ENCODE data around the gene HAUS8.

DNA sequence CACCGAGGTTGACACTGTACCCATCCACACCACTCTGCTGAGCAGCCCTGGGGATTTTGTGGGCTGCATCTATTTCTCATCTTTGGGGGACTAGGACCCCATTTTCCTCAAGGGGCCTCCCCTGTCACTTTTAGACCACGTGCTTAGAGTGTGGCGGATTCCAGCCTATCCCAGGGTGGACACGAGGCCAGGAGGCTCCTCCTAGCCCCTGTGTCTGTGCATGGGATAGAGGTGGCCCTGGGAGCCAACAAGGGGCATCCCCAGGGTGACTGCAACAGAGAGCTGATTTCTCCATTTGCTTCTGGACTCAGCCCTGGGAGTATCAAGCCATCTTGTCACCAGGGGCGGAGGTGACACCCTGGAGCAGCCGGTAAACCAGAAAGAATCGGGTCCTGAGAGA lies 72.8 kb downstream of the HAUS8 start:
- TF ChIP-seq, protein P1, sequence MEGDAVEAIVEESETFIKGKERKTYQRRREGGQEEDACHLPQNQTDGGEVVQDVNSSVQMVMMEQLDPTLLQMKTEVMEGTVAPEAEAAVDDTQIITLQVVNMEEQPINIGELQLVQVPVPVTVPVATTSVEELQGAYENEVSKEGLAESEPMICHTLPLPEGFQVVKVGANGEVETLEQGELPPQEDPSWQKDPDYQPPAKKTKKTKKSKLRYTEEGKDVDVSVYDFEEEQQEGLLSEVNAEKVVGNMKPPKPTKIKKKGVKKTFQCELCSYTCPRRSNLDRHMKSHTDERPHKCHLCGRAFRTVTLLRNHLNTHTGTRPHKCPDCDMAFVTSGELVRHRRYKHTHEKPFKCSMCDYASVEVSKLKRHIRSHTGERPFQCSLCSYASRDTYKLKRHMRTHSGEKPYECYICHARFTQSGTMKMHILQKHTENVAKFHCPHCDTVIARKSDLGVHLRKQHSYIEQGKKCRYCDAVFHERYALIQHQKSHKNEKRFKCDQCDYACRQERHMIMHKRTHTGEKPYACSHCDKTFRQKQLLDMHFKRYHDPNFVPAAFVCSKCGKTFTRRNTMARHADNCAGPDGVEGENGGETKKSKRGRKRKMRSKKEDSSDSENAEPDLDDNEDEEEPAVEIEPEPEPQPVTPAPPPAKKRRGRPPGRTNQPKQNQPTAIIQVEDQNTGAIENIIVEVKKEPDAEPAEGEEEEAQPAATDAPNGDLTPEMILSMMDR (IDR thresholded peaks at IDR 0.05): no peak
- no peak for TF ChIP-seq ZFX (IDR thresholded peaks at IDR 0.05; ENCODE audit: borderline replicate concordance)

Data from 22Rv1 (cell line).